Measurements from ENCODE around the gene NOS1.
"Not testable (repeated sequence)": the region's sequence is repeated elsewhere in the genome, so short reads cannot be mapped to it uniquely, and the experiment has no call there.

NOS1 gene

DNA sequence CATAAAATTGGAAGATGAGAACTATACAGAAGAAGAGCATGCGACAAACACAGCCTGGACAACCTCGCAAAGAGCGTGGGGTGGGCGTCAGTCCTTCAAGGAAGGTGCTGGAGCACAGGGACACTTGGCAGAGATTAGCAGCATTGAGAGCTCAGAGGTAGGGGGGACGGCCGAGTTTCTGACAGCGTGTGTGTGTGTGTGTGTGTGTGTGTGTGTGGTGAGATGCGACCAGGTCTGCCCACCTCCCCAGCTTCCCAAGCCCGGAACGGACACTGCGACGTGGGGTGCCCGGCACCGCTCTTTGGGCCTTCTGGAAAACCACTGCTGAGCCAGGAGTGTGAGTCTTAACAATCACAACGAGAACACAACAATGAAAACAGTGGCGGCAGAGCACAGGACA is 153.2 kb downstream of the NOS1 start:
- H3K4me3 ChIP-seq (ENCODE audit: low read depth, low read length) = no peak overlapping the region
- TF ChIP-seq, protein P1, sequence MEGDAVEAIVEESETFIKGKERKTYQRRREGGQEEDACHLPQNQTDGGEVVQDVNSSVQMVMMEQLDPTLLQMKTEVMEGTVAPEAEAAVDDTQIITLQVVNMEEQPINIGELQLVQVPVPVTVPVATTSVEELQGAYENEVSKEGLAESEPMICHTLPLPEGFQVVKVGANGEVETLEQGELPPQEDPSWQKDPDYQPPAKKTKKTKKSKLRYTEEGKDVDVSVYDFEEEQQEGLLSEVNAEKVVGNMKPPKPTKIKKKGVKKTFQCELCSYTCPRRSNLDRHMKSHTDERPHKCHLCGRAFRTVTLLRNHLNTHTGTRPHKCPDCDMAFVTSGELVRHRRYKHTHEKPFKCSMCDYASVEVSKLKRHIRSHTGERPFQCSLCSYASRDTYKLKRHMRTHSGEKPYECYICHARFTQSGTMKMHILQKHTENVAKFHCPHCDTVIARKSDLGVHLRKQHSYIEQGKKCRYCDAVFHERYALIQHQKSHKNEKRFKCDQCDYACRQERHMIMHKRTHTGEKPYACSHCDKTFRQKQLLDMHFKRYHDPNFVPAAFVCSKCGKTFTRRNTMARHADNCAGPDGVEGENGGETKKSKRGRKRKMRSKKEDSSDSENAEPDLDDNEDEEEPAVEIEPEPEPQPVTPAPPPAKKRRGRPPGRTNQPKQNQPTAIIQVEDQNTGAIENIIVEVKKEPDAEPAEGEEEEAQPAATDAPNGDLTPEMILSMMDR (IDR thresholded peaks at IDR 0.05; ENCODE audit: borderline replicate concordance, insufficient read depth, low read depth, low read length) = no peak

DNA sequence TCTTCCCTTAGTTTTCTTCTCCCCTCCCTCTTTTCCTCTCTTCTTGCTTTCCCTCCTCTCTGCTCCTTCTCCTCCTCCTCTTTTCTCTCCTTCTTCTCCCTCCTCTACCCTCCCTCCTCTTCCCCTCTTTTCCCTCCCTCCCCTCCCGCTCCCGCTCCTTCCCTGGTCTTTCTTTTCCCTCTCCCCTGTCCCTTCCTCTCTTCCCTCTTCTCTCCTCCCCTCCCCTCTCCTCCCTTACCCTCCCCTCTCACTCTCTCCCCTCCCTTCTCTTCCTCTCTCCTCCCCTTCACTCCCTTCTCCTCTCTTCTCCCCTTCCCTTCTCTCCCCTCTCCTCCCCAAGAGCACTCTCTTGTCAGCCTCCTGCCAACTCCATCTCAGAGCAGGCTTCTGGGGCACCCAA is 153.8 kb downstream of the NOS1 start:
- TF ChIP-seq, protein P1 (IDR thresholded peaks at IDR 0.05; ENCODE audit: borderline replicate concordance, insufficient read depth, low read depth, low read length) = no peak
- no peak overlapping the region for H3K4me3 ChIP-seq (ENCODE audit: low read depth, low read length)

- TF ChIP-seq, protein P1 (IDR thresholded peaks at IDR 0.05; ENCODE audit: borderline replicate concordance, insufficient read depth, low read depth, low read length) = no peak
- H3K4me3 ChIP-seq (ENCODE audit: low read depth, low read length) = no peak overlapping the region
Observed at GRCh38 chr12:117202556-117202955, 158.9 kb downstream of the NOS1 start.

GRCh38 chr12:117202033-117202432 is 159.4 kb downstream of the NOS1 start:
- H3K4me3 ChIP-seq (ENCODE audit: low read depth, low read length) = no peak overlapping the region
- TF ChIP-seq, protein P1 (IDR thresholded peaks at IDR 0.05; ENCODE audit: borderline replicate concordance, insufficient read depth, low read depth, low read length) = no peak

DNA sequence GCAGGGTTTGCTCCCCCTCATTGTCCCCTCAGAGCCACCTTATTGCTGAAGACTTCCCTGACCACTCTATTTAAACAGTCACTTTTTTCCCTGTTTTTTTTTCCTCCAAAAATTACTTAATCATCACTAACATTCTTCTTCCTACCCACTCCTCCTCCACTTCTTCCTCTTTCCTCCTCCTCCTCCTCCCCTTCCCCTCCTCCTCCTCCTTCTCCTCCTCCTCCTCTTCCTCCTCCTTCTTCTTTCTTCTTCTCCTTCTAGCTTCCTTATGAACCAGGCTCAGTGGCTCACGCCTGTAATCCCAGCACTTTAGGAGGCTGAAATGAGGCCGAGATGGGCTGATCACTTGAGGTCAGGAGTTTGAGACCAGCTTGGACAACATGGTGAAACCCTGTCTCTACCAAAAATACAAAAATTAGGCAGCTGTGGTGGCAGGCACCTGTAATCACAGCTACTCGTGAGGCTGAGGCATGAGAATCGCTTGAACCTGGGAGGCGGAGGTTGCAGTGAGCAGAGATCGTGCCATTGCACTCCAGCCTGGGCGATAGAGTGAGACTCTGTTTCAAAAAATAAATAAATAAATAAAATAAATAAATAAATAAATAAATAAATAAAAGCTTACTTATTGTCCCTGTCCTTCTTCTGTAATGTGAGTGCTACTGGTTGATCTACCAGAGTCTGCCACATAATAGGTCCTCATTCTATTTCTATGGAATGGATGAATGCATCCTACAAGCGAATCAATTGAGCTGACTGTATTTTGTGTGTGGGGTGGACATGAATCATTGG is 161.3 kb downstream of the NOS1 start:
- not testable (repeated sequence) for H3K4me3 ChIP-seq (ENCODE audit: low read depth, low read length)

GRCh38 chr12:117196334-117196733 is 165.1 kb downstream of the NOS1 start:
- H3K4me3 ChIP-seq (ENCODE audit: low read depth, low read length) = not testable (repeated sequence)

DNA sequence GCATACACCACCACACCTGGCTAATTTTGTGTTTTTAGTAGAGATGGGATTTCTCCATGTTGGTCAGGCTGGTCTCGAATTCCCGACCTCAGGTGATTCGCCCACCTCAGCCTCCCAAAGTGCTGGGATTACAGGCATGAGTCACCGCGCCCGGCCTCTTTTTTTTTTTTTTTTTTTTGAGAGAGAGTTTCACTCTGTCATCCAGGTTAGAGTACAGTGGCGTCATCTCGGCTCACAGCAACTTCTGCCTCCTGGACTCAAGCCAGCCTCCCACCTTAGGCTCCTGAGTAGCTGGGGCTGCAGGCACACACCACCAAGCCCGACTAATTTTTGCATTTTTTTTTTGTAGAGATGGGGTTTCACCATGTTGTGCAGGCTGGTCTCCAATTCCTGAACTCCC is 166.4 kb downstream of the NOS1 start:
- not testable (repeated sequence) for H3K4me3 ChIP-seq (ENCODE audit: low read depth, low read length)

DNA sequence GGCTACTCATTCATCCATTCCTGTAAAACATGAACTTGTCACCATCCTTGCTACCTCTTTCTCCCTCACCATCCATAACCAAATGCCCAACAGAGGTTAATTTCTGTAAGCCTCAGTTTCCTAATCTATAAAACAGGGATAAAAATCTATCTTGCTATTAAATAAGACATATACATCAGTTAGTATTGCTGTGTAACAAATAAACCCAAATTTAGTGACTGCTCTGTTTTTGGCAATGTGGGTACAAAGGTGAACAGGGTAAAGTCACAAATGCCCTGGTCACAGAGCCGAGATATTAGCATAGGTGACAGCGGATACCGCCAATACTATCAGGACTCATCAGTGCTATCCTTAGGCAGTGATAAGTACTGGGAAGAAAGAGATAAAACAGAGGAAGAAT is 167.5 kb downstream of the NOS1 start:
- H3K4me3 ChIP-seq (ENCODE audit: low read depth, low read length) = no peak overlapping the region
- TF ChIP-seq, protein P1 (IDR thresholded peaks at IDR 0.05; ENCODE audit: borderline replicate concordance, insufficient read depth, low read depth, low read length) = no peak

DNA sequence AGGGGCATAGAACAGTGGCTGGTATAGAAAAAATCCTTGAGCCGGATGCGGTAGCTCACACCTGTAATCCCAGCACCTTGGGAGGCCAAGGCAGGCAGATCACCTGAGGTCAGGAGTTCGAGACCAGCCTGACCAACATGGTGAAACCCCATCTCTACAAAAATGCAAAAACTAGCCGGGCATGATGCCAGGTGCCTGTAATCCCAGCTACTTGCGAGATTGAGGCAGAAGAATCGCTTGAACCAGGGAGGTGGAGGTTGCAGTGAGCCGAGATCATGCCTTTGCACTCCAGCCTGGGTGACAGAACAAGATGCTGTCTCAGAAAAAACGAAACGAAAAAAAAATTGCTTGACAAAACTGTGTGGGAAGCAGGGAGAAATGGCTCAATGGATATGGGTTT is 168.8 kb downstream of the NOS1 start:
- not testable (repeated sequence) for H3K4me3 ChIP-seq (ENCODE audit: low read depth, low read length)
